Activated naive CD8-positive, alpha-beta T cell (primary cell): ENCODE results near the gene BBS1.
"Not testable (repeated sequence)": the region's sequence is repeated elsewhere in the genome, so short reads cannot be mapped to it uniquely, and the experiment has no call there.

Source experiments
- H3K27ac Mint-ChIP-seq: one replicate; pipeline ENCODE4 v1.8.0; 2021; ENCODE audit warnings: mixed read lengths
- H3K27me3 Mint-ChIP-seq: one replicate; pipeline ENCODE4 v1.8.0; 2021; ENCODE audit warnings: mixed read lengths
- H3K36me3 Mint-ChIP-seq: one replicate; pipeline ENCODE4 v1.8.0; 2021; ENCODE audit warnings: mixed read lengths
- H3K4me1 Mint-ChIP-seq: one replicate; pipeline ENCODE4 v1.8.0; 2021; ENCODE audit warnings: low read depth, mixed read lengths
- H3K4me3 Mint-ChIP-seq: one replicate; pipeline ENCODE4 v1.8.0; 2021; ENCODE audit warnings: mild to moderate bottlenecking, mixed read lengths
- H3K9me3 Mint-ChIP-seq: one replicate; pipeline ENCODE4 v1.8.0; 2021; ENCODE audit warnings: low read depth, mixed read lengths

Gene BBS1

GRCh38 chr11:66510271-66510989, at the start of gene BBS1:
Gene BBS1, plus strand, starts transcription at chr11:66510635. Its CDS starts 25 bp downstream, at chr11:66510660.
- Mint-ChIP-seq H3K36me3 (peaks cover 5% of the 10 kb centered on the region), H3K27me3 (no peaks in the 10 kb centered on the region), H3K4me3 (peak within 1 kb of the TSS; percentile 93), H3K9me3 (no peaks in the 10 kb centered on the region), H3K4me1 (peaks cover 10% of the 10 kb centered on the region), H3K27ac (peak within 1 kb of the TSS; percentile 22)

- H3K4me1 Mint-ChIP-seq, result peaks cover 4% of the 10 kb centered on the region
- H3K27ac Mint-ChIP-seq, result no peak overlapping the region
These were observed 48.4 kb upstream of the BBS1 start for GRCh38 chr11:66462010-66462409.

GRCh38 chr11:66462911-66463310, 47.5 kb upstream of the BBS1 start:
- H3K27me3 Mint-ChIP-seq, result no peaks in the 10 kb centered on the region
- H3K9me3 Mint-ChIP-seq, result no peaks in the 10 kb centered on the region
- no peak overlapping the region for H3K27ac Mint-ChIP-seq
- no peak overlapping the region for H3K4me3 Mint-ChIP-seq
- H3K4me1 Mint-ChIP-seq, result peaks cover 8% of the 10 kb centered on the region
- no peaks in the 10 kb centered on the region for H3K36me3 Mint-ChIP-seq

More at GRCh38 chr11:66462010-66462409, 48.4 kb upstream of the BBS1 start:
- Mint-ChIP-seq H3K4me3 (no peak overlapping the region), H3K9me3 (no peaks in the 10 kb centered on the region), H3K36me3 (no peaks in the 10 kb centered on the region), H3K27me3 (no peaks in the 10 kb centered on the region)

- H3K27me3 Mint-ChIP-seq, H3K9me3 Mint-ChIP-seq, H3K36me3 Mint-ChIP-seq, H3K4me3 Mint-ChIP-seq, H3K27ac Mint-ChIP-seq: not testable (repeated sequence)
- peaks cover 13% of the 10 kb centered on the region for H3K4me1 Mint-ChIP-seq
These were observed 46.3 kb upstream of the BBS1 start for GRCh38 chr11:66464116-66464515.

- Mint-ChIP-seq H3K27me3 (no peaks in the 10 kb centered on the region), H3K4me1 (peaks cover 13% of the 10 kb centered on the region), H3K4me3 (no peak overlapping the region), H3K27ac (no peak overlapping the region), H3K9me3 (no peaks in the 10 kb centered on the region), H3K36me3 (no peaks in the 10 kb centered on the region)
These were observed 45.5 kb upstream of the BBS1 start for GRCh38 chr11:66464916-66465315.

GRCh38 chr11:66465373-66466224, 44.8 kb upstream of the BBS1 start:
- Mint-ChIP-seq H3K9me3 (no peaks in the 10 kb centered on the region), H3K4me1 (peaks cover 15% of the 10 kb centered on the region), H3K4me3 (peak overlapping the region; percentile 83), H3K36me3 (no peaks in the 10 kb centered on the region), H3K27me3 (no peaks in the 10 kb centered on the region), H3K27ac (peak overlapping the region; percentile 34)

- no peaks in the 10 kb centered on the region for H3K36me3 Mint-ChIP-seq
- no peaks in the 10 kb centered on the region for H3K9me3 Mint-ChIP-seq
- no peaks in the 10 kb centered on the region for H3K27me3 Mint-ChIP-seq
- peak within 1 kb of the TSS; percentile 87 for H3K4me3 Mint-ChIP-seq
- H3K27ac Mint-ChIP-seq, result peak within 1 kb of the TSS; percentile 50
- H3K4me1 Mint-ChIP-seq, result peaks cover 15% of the 10 kb centered on the region
These were observed 44.0 kb upstream of the BBS1 start, which contains the start of gene PELI3 for GRCh38 chr11:66466225-66467033. Gene PELI3, plus strand, starts transcription at chr11:66466905. Its CDS starts 1,224 bp downstream, at chr11:66468129.

GRCh38 chr11:66467034-66467659, 43.3 kb upstream of the BBS1 start:
- Mint-ChIP-seq H3K4me3 (peak overlapping the region; percentile 87), H3K4me1 (peaks cover 15% of the 10 kb centered on the region), H3K9me3 (no peaks in the 10 kb centered on the region), H3K36me3 (no peaks in the 10 kb centered on the region), H3K27ac (no peak overlapping the region), H3K27me3 (no peaks in the 10 kb centered on the region)

- no peaks in the 10 kb centered on the region for H3K9me3 Mint-ChIP-seq
- H3K36me3 Mint-ChIP-seq, result no peaks in the 10 kb centered on the region
- H3K27ac Mint-ChIP-seq, result no peak overlapping the region
- H3K4me1 Mint-ChIP-seq, result peaks cover 15% of the 10 kb centered on the region
- H3K4me3 Mint-ChIP-seq, result peak overlapping the region; percentile 87
- no peaks in the 10 kb centered on the region for H3K27me3 Mint-ChIP-seq
These were observed 42.7 kb upstream of the BBS1 start for GRCh38 chr11:66467756-66468155.

GRCh38 chr11:66468691-66469090, 41.7 kb upstream of the BBS1 start:
- no peaks in the 10 kb centered on the region for H3K27me3 Mint-ChIP-seq
- H3K4me1 Mint-ChIP-seq, result peaks cover 15% of the 10 kb centered on the region
- no peak overlapping the region for H3K27ac Mint-ChIP-seq
- H3K9me3 Mint-ChIP-seq, result no peaks in the 10 kb centered on the region
- H3K4me3 Mint-ChIP-seq, result peak overlapping the region; percentile 87
- no peaks in the 10 kb centered on the region for H3K36me3 Mint-ChIP-seq

GRCh38 chr11:66469441-66469840, 41.0 kb upstream of the BBS1 start:
- H3K9me3 Mint-ChIP-seq, result no peaks in the 10 kb centered on the region
- no peak overlapping the region for H3K27ac Mint-ChIP-seq
- no peaks in the 10 kb centered on the region for H3K27me3 Mint-ChIP-seq
- peaks cover 15% of the 10 kb centered on the region for H3K4me1 Mint-ChIP-seq
- no peaks in the 10 kb centered on the region for H3K36me3 Mint-ChIP-seq
- no peak overlapping the region for H3K4me3 Mint-ChIP-seq

- Mint-ChIP-seq H3K27me3 (no peaks in the 10 kb centered on the region), H3K36me3 (no peaks in the 10 kb centered on the region), H3K9me3 (no peaks in the 10 kb centered on the region), H3K4me1 (peaks cover 15% of the 10 kb centered on the region), H3K27ac (no peak overlapping the region), H3K4me3 (no peak overlapping the region)
These were observed 40.4 kb upstream of the BBS1 start for GRCh38 chr11:66470015-66470414.

GRCh38 chr11:66471142-66471541, 39.3 kb upstream of the BBS1 start:
- Mint-ChIP-seq H3K4me1 (peaks cover 11% of the 10 kb centered on the region), H3K4me3 (no peak overlapping the region), H3K9me3 (no peaks in the 10 kb centered on the region), H3K27me3 (no peaks in the 10 kb centered on the region), H3K27ac (no peak overlapping the region), H3K36me3 (no peaks in the 10 kb centered on the region)

GRCh38 chr11:66472054-66472453, 38.4 kb upstream of the BBS1 start:
- Mint-ChIP-seq H3K36me3 (no peaks in the 10 kb centered on the region), H3K4me3 (no peak overlapping the region), H3K27ac (no peak overlapping the region), H3K4me1 (peaks cover 11% of the 10 kb centered on the region), H3K9me3 (no peaks in the 10 kb centered on the region), H3K27me3 (no peaks in the 10 kb centered on the region)
